T-helper 1 cell treated with Interleukin-12 subunit alpha and Interleukin-12 subunit beta and Interleukin-4 antibody, amounts not matched to agents 30 ng/mL and 1 ng/mL, for 36 hours (primary cell): ENCODE measurements around the gene GSE1. TPM values are rescaled to one million over a fixed set of nuclear protein-coding genes. Genes with fewer than 3 reads are reported as not detected.

Experiments used
- intact Hi-C: fragments of 100-400 bp; cut with micrococcal nuclease; formaldehyde crosslinking; loops from one replicate; pipeline ENCODE4 v1.15.1; 2024
- total RNA-seq: library from RNA; stranded (reverse); gene quantifications from 2 replicates; pipeline ENCODE4 v1.2.3, GENCODE V29; 2022

Gene GSE1
- total RNA-seq, 1 donor from 2014 or later, result 30.2 TPM

DNA sequence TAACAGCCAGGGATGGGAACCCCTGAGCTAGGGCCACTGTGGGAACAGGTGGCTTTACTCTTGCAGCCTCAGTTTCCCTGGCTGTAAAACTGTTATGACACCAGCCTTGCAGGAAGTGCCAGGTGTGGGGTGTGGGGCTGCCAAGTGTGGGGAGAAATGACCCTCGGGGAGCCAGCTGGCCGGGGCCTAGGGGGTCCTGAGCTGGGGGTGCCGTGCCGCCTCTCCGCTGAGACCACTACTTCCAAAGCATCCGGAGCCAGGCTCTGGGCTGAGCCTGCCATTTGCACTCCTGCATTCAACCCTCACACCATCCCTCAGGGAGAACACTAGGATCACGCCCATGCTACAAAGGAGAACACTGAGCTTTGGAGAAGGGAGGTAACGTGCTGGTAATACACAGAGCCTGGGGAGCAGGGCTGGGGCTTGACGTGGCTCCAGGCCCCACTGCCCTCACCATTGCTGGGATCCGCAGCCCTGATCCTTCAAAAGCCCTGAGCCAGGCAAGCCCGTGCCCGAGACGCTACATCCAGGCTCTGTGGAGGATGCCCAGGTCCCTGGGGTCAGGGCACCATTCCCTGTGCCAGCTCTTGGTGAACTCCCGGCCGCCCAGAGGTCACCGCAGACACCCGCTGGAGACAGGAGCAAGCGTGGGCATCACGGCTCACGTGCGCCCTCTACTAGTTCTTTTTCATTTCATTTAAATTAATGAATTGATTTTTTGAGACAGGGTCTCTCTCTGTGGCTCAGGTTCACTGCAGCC lies 104.5 kb downstream of the GSE1 start:
- intact Hi-C loops, result loop anchor here (1.0 to 5.0 kb wide), 5 partner anchors 58 to 415 kb away; no protein-coding TSS in a partner anchor

DNA sequence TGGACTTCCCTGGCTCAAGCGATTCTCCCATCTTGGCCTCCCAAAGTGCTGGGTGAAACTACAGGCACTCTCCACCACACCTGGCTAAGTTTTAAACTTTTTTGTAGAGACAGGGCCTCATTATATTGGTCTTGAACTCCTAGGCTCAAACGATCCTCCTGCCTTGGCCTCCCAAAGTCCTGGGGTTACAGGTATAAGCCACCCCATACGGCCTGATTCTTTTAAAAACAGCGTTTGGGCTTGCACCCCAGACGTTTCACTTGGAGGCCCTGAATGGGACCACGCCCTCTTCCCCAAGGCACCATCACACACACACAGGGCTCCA lies 105.0 kb downstream of the GSE1 start:
- intact Hi-C loops, result loop anchor here (1.0 to 5.0 kb wide), 5 partner anchors 59 to 416 kb away; no protein-coding TSS in a partner anchor

DNA sequence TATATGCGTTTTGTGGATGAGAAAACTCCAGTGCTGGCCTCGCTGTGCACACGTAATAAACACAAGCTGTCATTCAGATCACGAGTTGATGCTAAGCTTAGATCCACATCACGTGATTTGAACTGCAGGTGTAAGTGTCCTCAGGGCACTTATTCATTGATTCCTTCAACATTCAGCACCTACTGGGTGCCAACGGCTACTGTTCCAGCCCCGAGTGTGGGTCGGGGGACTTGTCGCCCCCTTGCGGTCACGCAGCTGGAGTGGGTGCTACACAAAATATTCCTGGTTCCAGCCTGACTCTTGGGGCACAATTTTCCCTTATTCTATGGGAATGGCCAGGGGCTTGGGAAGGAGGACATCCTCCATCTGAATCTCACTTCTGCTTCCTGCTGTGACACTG lies 105.6 kb downstream of the GSE1 start:
- intact Hi-C loops, result loop anchor here (1.0 to 5.0 kb wide), 5 partner anchors 59 to 416 kb away; no protein-coding TSS in a partner anchor

DNA sequence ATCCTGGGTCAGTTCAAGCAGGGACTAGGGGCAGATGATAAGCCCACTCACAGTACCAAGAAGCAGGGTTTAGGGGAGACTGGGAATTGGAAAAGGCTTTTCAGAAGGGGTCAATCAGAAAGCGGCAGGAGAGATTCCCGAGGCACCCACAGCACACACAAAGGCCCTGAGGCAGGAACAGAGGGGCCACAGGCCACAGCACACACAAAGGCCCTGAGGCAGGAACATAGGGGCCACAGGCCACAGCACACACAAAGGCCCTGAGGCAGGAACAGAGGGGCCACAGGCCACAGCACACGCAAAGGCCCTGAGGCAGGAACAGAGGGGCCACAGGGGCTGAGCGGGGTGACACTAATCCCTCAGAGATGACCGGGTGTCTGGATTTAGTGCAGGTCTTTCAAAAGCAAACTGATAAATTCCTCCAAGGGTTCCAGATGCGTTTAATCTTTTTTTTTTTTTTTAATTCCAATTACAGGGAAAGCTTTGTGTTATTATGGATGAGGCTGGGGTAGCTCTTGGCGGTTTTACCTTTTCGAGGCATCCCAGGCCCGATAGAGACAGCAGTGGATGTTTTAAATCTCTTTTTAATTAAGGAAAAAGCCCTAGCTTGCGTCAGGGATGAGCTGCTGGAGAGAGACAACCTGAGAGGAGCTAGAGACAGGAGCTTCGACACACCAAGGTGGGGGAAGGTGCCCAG lies 106.6 kb downstream of the GSE1 start:
- intact Hi-C loops, result loop anchor here (2.0 to 5.0 kb wide), 2 partner anchors 349 to 417 kb away; no protein-coding TSS in a partner anchor

DNA sequence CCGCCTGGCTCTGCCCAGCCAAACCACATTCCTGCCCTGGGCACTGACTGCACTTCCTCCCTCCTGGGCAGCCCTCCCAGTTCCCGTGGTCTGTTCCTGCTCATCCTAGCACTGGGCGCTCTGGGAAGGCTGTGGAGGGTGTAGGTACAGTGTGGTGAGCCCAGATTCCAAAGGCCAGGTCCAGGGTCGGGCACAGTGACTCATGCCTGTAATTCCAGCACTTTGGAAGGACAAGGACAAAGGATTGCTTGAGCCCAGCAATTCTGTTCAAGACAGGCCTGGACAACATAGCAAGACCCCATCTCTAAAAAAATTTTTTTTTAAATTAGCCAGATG lies 107.1 kb downstream of the GSE1 start:
- intact Hi-C loops, result no loop called here

DNA sequence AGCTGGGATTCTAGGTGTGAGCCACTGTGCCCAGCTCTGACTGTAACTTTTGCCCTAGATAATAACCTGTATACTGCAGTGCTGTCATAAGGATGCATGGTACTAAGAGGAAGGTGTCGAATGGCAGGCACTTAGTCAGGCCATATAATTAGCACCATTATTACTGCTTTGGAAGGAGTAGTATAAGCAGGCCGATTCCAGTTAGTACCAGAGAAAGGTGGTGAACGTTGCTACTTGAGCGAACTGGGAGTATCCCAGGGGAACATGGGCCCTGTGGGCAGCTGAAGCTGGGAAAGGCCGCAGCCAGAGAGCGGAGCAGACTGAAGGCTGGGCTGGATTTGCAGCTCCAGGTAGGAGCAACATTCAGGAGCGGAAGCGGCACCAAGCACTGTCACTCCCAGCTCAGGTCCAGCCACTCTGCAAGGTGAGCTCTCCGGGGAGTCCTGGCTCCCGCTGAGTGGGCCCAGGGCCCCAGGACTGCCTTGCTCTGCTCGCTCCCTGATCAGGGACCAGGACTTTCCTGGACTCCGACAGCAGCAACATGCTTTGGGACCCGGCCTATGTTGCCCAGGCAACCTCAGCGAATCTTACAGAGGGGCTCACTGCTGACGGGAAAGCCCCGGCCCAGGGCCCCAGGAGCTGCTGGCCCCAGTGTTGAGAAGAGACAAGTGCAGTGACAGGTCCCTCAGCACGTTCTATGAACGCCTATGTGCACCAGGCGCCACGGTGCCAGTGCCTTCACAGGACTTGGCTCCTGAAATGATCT lies 109.2 kb downstream of the GSE1 start:
- intact Hi-C loops, result no loop called here

DNA sequence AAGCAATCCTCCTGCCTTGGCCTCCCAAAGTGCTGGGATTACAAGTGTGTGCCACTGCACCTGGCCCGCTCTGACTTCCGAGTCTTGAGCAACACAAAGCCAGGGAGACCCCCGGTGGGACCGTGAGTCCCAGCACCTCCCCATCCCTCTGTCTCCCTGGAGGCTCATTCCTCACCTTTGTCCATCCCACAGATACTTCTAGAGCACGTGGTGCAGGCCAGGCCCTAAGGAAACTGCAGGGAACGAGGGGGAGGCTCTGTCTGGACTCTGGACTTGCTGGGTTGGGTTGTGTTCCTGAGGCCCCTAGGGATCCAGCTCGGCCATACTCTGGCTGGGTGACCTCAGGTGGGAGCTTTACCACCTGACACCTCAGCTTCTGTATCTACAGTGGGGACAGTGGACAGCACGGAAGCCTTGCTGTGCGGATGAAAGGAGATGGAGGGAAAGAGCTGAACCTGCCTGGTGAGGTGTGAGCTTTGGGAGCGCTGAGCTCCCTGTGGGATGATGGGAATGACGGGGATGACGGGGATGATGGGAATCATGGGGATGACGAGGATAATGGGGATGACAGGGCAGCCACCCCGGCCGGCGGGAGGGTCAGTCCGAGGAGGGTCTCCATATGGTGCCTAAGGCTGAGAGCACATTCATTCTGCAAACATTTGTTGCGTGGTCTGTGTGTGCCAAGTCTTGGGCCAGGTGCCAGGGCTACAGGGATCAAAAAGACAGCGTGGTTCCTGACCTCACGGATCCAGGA lies 111.2 kb downstream of the GSE1 start:
- intact Hi-C loops, result no loop called here

DNA sequence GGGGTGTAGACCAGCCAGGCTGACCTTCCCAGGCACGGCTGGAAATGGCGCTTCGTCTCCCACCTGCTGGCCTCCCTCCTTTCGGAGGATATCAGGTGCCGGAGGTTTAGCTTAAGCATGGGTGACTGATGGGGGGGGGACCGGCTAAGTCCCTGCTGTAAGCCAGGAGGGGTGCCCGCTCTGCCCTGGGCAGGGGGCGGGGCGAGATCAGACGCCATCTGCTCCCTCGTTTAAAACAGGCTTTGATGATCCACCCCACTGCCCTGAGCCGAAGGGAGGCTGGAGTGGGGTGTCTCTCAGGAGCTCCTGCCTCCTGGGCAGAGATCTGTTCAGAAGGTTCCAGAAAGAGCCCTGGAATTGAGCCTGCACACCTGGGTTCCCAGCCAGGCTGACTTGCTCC lies 111.8 kb downstream of the GSE1 start:
- intact Hi-C loops, result no loop called here

Other genes with a start within 250 kb of the GSE1 start
- 39.6 and 40.9 TPM in 2 replicates for gene GINS2, start 75.6 kb downstream of the GSE1 start, total RNA-seq
- gene C16orf74, start 137.8 kb downstream of the GSE1 start, total RNA-seq, result 0.66 and 0.98 TPM in 2 replicates
- 36.2 and 41.8 TPM in 2 replicates for gene EMC8, start 186.2 kb downstream of the GSE1 start, total RNA-seq
- 470 and 482 TPM in 2 replicates for gene COX4I1, start 186.4 kb downstream of the GSE1 start, total RNA-seq